Measurements from ENCODE around the gene TDRD6.

GRCh38 chr6:46657642-46658041 lies 30.0 kb upstream of the TDRD6 start:
- TF ChIP-seq POLR2A (IDR thresholded peaks at IDR 0.05), result no peak
- TF ChIP-seq, protein P1, sequence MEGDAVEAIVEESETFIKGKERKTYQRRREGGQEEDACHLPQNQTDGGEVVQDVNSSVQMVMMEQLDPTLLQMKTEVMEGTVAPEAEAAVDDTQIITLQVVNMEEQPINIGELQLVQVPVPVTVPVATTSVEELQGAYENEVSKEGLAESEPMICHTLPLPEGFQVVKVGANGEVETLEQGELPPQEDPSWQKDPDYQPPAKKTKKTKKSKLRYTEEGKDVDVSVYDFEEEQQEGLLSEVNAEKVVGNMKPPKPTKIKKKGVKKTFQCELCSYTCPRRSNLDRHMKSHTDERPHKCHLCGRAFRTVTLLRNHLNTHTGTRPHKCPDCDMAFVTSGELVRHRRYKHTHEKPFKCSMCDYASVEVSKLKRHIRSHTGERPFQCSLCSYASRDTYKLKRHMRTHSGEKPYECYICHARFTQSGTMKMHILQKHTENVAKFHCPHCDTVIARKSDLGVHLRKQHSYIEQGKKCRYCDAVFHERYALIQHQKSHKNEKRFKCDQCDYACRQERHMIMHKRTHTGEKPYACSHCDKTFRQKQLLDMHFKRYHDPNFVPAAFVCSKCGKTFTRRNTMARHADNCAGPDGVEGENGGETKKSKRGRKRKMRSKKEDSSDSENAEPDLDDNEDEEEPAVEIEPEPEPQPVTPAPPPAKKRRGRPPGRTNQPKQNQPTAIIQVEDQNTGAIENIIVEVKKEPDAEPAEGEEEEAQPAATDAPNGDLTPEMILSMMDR (IDR thresholded peaks at IDR 0.05), result no peak

Measured in thyroid gland (tissue), 4 donors.